Measurements from ENCODE around the gene CEP170B.
"Not testable (repeated sequence)": the region's sequence is repeated elsewhere in the genome, so short reads cannot be mapped to it uniquely, and the experiment has no call there.

CEP170B gene

GRCh38 chr14:104903990-104904389 is 38.9 kb downstream of the CEP170B start:
- no peak overlapping the region for H3K4me2 ChIP-seq (ENCODE audit: low read length)
- TF ChIP-seq CTCF (IDR thresholded peaks at IDR 0.05; ENCODE audit: low read length) (no peak), EZH2 (IDR thresholded peaks at IDR 0.05; ENCODE audit: borderline replicate concordance, low read length) (no peak)
- no peak overlapping the region for H3K4me3 ChIP-seq (ENCODE audit: low read depth, low read length, poor library complexity, severe bottlenecking)
- no peaks in the 10 kb centered on the region; the same call in 1 of the 2 replicates for H3K36me3 ChIP-seq (ENCODE audit: insufficient read depth, low read length)
- no peaks in the 10 kb centered on the region for H3K9me2 ChIP-seq (ENCODE audit: low read depth, low read length)
- H2AFZ ChIP-seq (ENCODE audit: low read length): no peak overlapping the region
- no peaks in the 10 kb centered on the region for H4K20me1 ChIP-seq (ENCODE audit: insufficient read depth, low read length)
- H3K79me2 ChIP-seq (ENCODE audit: insufficient read depth, low read length): no peaks in the 10 kb centered on the region
- H3K9ac ChIP-seq (ENCODE audit: low read length): no peak overlapping the region
- peaks cover 26% of the 10 kb centered on the region; the same call in 1 of the 2 replicates for H3K27me3 ChIP-seq (ENCODE audit: insufficient read depth, low read length)
- H3F3A ChIP-seq (ENCODE audit: insufficient read depth, low read length): no peaks in the 10 kb centered on the region
- H3K27ac ChIP-seq (ENCODE audit: low read depth, low read length, poor library complexity, severe bottlenecking): no peak overlapping the region
- peaks cover 6% of the 10 kb centered on the region; the same call in 1 of the 2 replicates for H3K9me3 ChIP-seq (ENCODE audit: low read length)
- H3K4me1 ChIP-seq (ENCODE audit: insufficient read depth, low read length, severe bottlenecking): no peaks in the 10 kb centered on the region

GRCh38 chr14:104904650-104905578 is 39.8 kb downstream of the CEP170B start:
- H3K79me2 ChIP-seq (ENCODE audit: insufficient read depth, low read length); H4K20me1 ChIP-seq (ENCODE audit: insufficient read depth, low read length); H3K9me2 ChIP-seq (ENCODE audit: low read depth, low read length); H3K36me3 ChIP-seq (ENCODE audit: insufficient read depth, low read length); H3K9me3 ChIP-seq (ENCODE audit: low read length); H3K4me3 ChIP-seq (ENCODE audit: low read depth, low read length, poor library complexity, severe bottlenecking); H3K9ac ChIP-seq (ENCODE audit: low read length); H2AFZ ChIP-seq (ENCODE audit: low read length); H3K4me1 ChIP-seq (ENCODE audit: insufficient read depth, low read length, severe bottlenecking); H3K27ac ChIP-seq (ENCODE audit: low read depth, low read length, poor library complexity, severe bottlenecking); H3F3A ChIP-seq (ENCODE audit: insufficient read depth, low read length); H3K4me2 ChIP-seq (ENCODE audit: low read length): not testable (repeated sequence)
- peaks cover 24% of the 10 kb centered on the region; the same call in 1 of the 2 replicates for H3K27me3 ChIP-seq (ENCODE audit: insufficient read depth, low read length)

- H3K9me2 ChIP-seq (ENCODE audit: low read depth, low read length); H3K36me3 ChIP-seq (ENCODE audit: insufficient read depth, low read length); H2AFZ ChIP-seq (ENCODE audit: low read length); H3K4me2 ChIP-seq (ENCODE audit: low read length); H3F3A ChIP-seq (ENCODE audit: insufficient read depth, low read length); H3K4me1 ChIP-seq (ENCODE audit: insufficient read depth, low read length, severe bottlenecking); H3K4me3 ChIP-seq (ENCODE audit: low read depth, low read length, poor library complexity, severe bottlenecking); H3K79me2 ChIP-seq (ENCODE audit: insufficient read depth, low read length); H3K9me3 ChIP-seq (ENCODE audit: low read length); H3K9ac ChIP-seq (ENCODE audit: low read length); H3K27ac ChIP-seq (ENCODE audit: low read depth, low read length, poor library complexity, severe bottlenecking); H4K20me1 ChIP-seq (ENCODE audit: insufficient read depth, low read length): not testable (repeated sequence)
- peaks cover 21% of the 10 kb centered on the region; the same call in 1 of the 2 replicates for H3K27me3 ChIP-seq (ENCODE audit: insufficient read depth, low read length)
Observed at GRCh38 chr14:104905579-104905933, 40.5 kb downstream of the CEP170B start.

- peaks cover 20% of the 10 kb centered on the region for H3K9me3 ChIP-seq (ENCODE audit: low read length)
- no peaks in the 10 kb centered on the region; the same call in 1 of the 2 replicates for H3K36me3 ChIP-seq (ENCODE audit: insufficient read depth, low read length)
- H3K9me2 ChIP-seq (ENCODE audit: low read depth, low read length): no peaks in the 10 kb centered on the region
- TF ChIP-seq EZH2 (IDR thresholded peaks at IDR 0.05; ENCODE audit: borderline replicate concordance, low read length) (no peak), CTCF (IDR thresholded peaks at IDR 0.05; ENCODE audit: low read length) (no peak)
- H3K27me3 ChIP-seq (ENCODE audit: insufficient read depth, low read length): peaks cover 27% of the 10 kb centered on the region; the same call in 1 of the 2 replicates
- no peak overlapping the region for H3K4me2 ChIP-seq (ENCODE audit: low read length)
- no peaks in the 10 kb centered on the region for H3K4me1 ChIP-seq (ENCODE audit: insufficient read depth, low read length, severe bottlenecking)
- no peak overlapping the region for H3K27ac ChIP-seq (ENCODE audit: low read depth, low read length, poor library complexity, severe bottlenecking)
- no peaks in the 10 kb centered on the region for H4K20me1 ChIP-seq (ENCODE audit: insufficient read depth, low read length)
- H3K9ac ChIP-seq (ENCODE audit: low read length): no peak overlapping the region
- H3K79me2 ChIP-seq (ENCODE audit: insufficient read depth, low read length): no peaks in the 10 kb centered on the region
- no peak overlapping the region for H2AFZ ChIP-seq (ENCODE audit: low read length)
- H3F3A ChIP-seq (ENCODE audit: insufficient read depth, low read length): no peaks in the 10 kb centered on the region
- H3K4me3 ChIP-seq (ENCODE audit: low read depth, low read length, poor library complexity, severe bottlenecking): no peak overlapping the region
Observed at GRCh38 chr14:104908303-104908702, 43.2 kb downstream of the CEP170B start.
